HAP-1 (cell line): Measurements from ENCODE around the gene TIRAP.

Experiments used
- DNase-seq, 2 experiments: peaks; one replicate each; pipeline ENCODE4 v3.0.0-alpha.2; 2016 to 2020; ENCODE audit warnings: low spot score in 2 of 2
- H3K27me3 ChIP-seq: fragments of 250-450 bp; sonication (Bioruptor Pico); 2 replicates; pipeline ENCODE4 v1.5.1; 2020; ENCODE audit warnings: low read depth, mild to moderate bottlenecking, moderate library complexity
- H3K36me3 ChIP-seq: fragments of 250-450 bp; sonication (Bioruptor Pico); replicated peaks from 2 replicates; pipeline ENCODE4 v1.5.1; 2020; ENCODE audit warnings: mild to moderate bottlenecking
- H3K4me1 ChIP-seq: fragments of 250-450 bp; sonication (Bioruptor Pico); 2 replicates; pipeline ENCODE4 v1.5.1; 2020; ENCODE audit warnings: mild to moderate bottlenecking
- H3K4me3 ChIP-seq: fragments of 250-450 bp; sonication (Bioruptor Pico); 2 replicates; pipeline ENCODE4 v1.5.1; 2020; ENCODE audit warnings: mild to moderate bottlenecking, moderate library complexity
- H3K9me3 ChIP-seq: fragments of 250-450 bp; sonication (Bioruptor Pico); 2 replicates; pipeline ENCODE4 v1.5.1; 2020; ENCODE audit warnings: mild to moderate bottlenecking, moderate library complexity
- in situ Hi-C: fragments of 300-500 bp; cut with MboI; formaldehyde crosslinking; loops from 3 replicates; pipeline ENCODE4 v1.14.3; 2020; ENCODE audit warnings: low sequenced_read_pairs, inconsistent platforms, mixed read lengths

The TIRAP gene

GRCh38 chr11:126317756-126318573, 35.1 kb downstream of the TIRAP start:
- H3K4me1 ChIP-seq, result no peaks in the 10 kb centered on the region
- no peak for DNase-seq
- in situ Hi-C loops, result loop anchor here (25.0 kb wide), 1 partner anchor 669 kb away; no protein-coding TSS in a partner anchor
- H3K4me3 ChIP-seq, result no peak overlapping the region
- H3K27me3 ChIP-seq, result no peaks in the 10 kb centered on the region
- peaks cover 7% of the 10 kb centered on the region; the same call in 1 of the 2 replicates for H3K36me3 ChIP-seq
- H3K9me3 ChIP-seq, result no peaks in the 10 kb centered on the region

DNA sequence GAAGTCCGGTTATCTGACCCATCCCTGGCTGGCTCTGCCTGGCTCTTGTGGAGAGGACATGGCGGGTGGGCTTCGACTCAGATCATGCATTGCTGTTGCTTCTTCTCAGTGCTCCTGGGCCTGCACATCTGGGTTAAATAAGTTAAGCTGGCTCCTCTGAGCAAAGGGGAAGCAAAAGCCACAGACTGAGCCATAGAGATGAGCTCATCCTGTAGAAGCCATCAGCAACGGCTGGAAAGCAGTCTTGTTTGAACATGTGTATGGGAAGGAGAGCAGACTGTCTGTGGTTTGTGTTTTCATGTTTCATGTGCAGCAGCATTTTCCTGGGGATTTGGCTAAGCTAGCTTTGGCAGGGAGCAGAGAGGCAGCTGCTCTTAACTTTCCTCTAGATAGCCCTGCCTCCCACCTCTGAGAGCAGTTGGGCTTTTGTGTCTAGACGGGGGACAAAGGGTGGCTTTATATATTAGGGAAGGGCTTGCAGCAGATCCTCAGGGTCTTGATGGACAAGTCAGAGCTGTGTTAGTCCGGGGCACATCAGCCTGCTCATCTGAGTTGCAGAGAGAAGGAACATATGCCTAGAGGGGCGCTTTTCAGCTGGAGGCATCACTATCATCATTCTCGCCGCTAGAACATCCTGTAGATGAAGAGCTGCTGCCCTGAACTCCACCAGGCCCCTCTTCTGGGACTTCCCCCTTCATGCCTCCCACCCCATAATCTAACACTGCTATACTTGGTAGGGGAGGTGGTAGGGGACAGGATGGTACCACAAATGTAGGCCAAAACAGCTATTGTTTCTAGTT, 35.9 kb downstream of the TIRAP start:
- in situ Hi-C loops, result loop anchor here (25.0 kb wide), 1 partner anchor 669 kb away; no protein-coding TSS in a partner anchor
- H3K4me1 ChIP-seq, result no peaks in the 10 kb centered on the region
- peaks cover 7% of the 10 kb centered on the region; the same call in 1 of the 2 replicates for H3K36me3 ChIP-seq
- no peak for DNase-seq
- H3K4me3 ChIP-seq, result no peak overlapping the region
- H3K9me3 ChIP-seq, result no peaks in the 10 kb centered on the region
- no peaks in the 10 kb centered on the region for H3K27me3 ChIP-seq

- in situ Hi-C loops, result loop anchor here (25.0 kb wide), 1 partner anchor 668 kb away; no protein-coding TSS in a partner anchor
- Histone ChIP-seq H3K27me3 (no peaks in the 10 kb centered on the region), H3K4me3 (no peak overlapping the region), H3K36me3 (peaks cover 6% of the 10 kb centered on the region; the same call in 1 of the 2 replicates), H3K9me3 (no peaks in the 10 kb centered on the region), H3K4me1 (no peaks in the 10 kb centered on the region)
- DNase-seq, result no peak
Measured at GRCh38 chr11:126319374-126319740, 36.5 kb downstream of the TIRAP start.

DNA sequence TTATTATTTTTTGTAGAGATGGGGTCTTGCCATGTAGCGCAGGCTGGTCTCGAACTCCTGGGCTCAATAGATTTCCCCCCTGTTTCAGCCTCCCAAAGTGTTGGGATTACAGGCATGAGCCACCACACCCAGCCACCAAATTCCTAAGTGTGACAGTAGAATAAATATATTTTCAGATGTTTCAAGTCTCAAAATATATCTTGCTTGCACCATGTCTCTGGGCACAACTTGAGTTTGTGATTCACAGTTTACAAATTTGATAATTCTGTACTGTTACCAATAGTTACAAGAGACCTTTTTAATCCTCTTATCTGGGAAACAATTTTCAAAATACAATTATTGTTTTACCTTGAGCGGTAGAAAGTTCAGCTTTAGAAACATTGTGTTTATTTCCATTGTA, 40.1 kb downstream of the TIRAP start:
- H3K36me3 ChIP-seq, result no peaks in the 10 kb centered on the region
- in situ Hi-C loops, result loop anchor here (25.0 kb wide), 1 partner anchor 664 kb away; no protein-coding TSS in a partner anchor
- H3K9me3 ChIP-seq, result no peaks in the 10 kb centered on the region
- DNase-seq, result no peak
- no peak overlapping the region for H3K4me3 ChIP-seq
- no peaks in the 10 kb centered on the region for H3K27me3 ChIP-seq
- no peaks in the 10 kb centered on the region for H3K4me1 ChIP-seq

DNA sequence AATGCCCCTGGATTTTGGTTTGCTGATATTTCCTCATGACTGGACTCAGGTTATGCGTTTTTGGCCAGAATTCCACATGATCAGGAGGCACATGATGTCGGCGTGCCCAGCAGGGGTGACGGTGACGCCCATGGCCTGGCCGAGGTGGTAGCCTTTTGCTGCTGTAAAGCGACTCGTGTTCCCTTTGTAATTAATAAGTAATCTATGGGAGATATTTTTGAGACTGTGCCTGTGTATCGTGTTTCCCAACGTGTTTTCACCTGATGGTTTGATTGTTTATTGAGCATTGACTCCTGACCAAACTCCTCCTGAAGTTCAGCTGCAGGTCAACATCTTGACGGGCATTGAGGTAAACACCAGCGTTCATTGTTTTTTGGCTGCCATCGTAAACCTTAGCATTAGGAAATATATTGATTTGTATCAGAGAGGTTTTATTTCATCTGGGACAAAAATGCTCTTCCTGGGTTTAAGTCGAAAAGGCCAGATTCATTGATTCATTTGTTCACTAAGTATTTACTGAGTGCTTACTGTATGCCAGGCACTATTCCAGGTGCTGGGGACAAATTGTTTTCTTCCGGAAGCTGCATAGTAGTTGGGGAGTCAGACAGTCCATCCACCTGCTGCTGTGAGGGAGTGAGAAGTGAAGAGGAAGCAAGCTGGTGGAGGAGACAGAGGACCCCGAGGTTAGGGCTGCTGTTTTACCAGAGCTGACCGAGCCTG, 44.5 kb downstream of the TIRAP start:
- in situ Hi-C loops, result no loop called here
- no peak for DNase-seq
- H3K36me3 ChIP-seq, result no peaks in the 10 kb centered on the region

GRCh38 chr11:126328001-126328390, 45.1 kb downstream of the TIRAP start:
- H3K27me3 ChIP-seq, result no peaks in the 10 kb centered on the region

More for the DNA sequence above, 44.5 kb downstream of the TIRAP start:
- Histone ChIP-seq H3K9me3 (no peaks in the 10 kb centered on the region), H3K27me3 (no peaks in the 10 kb centered on the region), H3K4me3 (no peak overlapping the region), H3K4me1 (no peaks in the 10 kb centered on the region)

DNA sequence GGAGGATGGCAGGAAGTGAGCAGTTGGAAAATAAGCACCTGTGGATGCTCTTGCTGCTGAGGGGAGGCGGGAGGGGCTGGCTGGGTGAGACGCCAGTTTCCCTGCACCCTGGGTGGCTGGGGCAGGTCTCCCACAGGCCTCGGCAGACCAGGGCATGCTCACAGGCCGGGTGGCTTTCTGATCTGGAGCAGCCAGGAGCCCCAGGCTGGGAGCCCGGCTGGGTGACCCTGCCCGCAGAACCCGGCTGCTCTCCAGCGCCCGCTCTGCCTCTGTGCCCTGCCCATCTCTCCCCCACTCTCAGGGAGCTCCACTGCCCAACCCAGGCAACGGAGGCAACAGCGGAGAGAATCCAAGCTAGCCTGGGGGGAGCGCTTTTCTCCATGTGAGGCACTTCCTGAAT, 45.6 kb downstream of the TIRAP start:
- Histone ChIP-seq H3K9me3 (no peaks in the 10 kb centered on the region), H3K36me3 (no peaks in the 10 kb centered on the region), H3K4me3 (no peak overlapping the region), H3K27me3 (no peaks in the 10 kb centered on the region), H3K4me1 (no peaks in the 10 kb centered on the region)
- in situ Hi-C loops, result no loop called here
- no peak for DNase-seq

More at GRCh38 chr11:126328001-126328390, 45.1 kb downstream of the TIRAP start:
- in situ Hi-C loops, result no loop called here
- H3K4me3 ChIP-seq, result no peak overlapping the region
- H3K9me3 ChIP-seq, result no peaks in the 10 kb centered on the region
- no peak for DNase-seq
- no peaks in the 10 kb centered on the region for H3K4me1 ChIP-seq
- H3K36me3 ChIP-seq, result no peaks in the 10 kb centered on the region

DNA sequence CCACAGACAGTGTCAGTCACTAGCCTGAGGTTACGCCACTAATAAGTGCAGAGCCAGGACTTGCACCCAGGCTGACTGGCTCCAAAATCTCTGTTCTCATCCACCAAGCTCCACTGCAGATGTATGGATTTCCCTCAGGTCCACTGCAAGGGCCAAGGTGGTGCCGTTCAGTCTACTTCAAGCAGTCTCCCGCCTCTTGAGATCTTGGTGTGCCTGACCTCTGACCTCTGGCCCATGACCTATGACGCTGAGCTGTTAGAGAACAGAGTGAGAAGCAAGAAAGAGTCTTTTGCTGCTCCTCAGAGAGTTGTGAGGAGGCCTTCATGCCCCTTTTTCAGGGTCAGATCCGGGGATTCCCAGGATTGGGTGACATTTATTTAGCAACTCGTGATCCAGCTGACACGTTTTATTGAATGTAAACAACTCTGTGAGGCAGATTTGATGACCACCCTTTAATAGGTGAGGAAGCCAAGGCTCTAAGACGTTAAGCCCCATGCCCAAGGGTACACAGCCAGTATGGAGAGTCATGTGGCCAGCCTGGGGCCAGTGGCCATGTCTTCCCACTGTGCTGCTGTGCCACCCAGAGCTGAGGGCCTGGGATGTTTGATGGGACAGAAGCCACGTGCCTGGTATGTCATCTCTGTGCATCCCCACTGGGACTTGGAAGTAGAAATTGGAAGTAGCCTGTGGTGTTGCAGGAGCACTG, 46.2 kb downstream of the TIRAP start:
- Histone ChIP-seq H3K27me3 (no peaks in the 10 kb centered on the region), H3K4me1 (no peaks in the 10 kb centered on the region), H3K9me3 (no peaks in the 10 kb centered on the region), H3K36me3 (no peaks in the 10 kb centered on the region), H3K4me3 (no peak overlapping the region)
- in situ Hi-C loops, result no loop called here
- no peak for DNase-seq

- Histone ChIP-seq H3K36me3 (no peaks in the 10 kb centered on the region), H3K9me3 (no peaks in the 10 kb centered on the region), H3K4me3 (no peak overlapping the region), H3K4me1 (no peaks in the 10 kb centered on the region), H3K27me3 (no peaks in the 10 kb centered on the region)
- in situ Hi-C loops, result no loop called here
- no peak for DNase-seq
Measured at GRCh38 chr11:126329644-126330211, 46.8 kb downstream of the TIRAP start.

GRCh38 chr11:126331286-126331685, 48.4 kb downstream of the TIRAP start:
- in situ Hi-C loops, result no loop called here
- no peak for DNase-seq
- no peaks in the 10 kb centered on the region for H3K36me3 ChIP-seq
- H3K4me3 ChIP-seq, result no peak overlapping the region
- no peaks in the 10 kb centered on the region for H3K9me3 ChIP-seq
- H3K27me3 ChIP-seq, result no peaks in the 10 kb centered on the region
- H3K4me1 ChIP-seq, result no peaks in the 10 kb centered on the region

DNA sequence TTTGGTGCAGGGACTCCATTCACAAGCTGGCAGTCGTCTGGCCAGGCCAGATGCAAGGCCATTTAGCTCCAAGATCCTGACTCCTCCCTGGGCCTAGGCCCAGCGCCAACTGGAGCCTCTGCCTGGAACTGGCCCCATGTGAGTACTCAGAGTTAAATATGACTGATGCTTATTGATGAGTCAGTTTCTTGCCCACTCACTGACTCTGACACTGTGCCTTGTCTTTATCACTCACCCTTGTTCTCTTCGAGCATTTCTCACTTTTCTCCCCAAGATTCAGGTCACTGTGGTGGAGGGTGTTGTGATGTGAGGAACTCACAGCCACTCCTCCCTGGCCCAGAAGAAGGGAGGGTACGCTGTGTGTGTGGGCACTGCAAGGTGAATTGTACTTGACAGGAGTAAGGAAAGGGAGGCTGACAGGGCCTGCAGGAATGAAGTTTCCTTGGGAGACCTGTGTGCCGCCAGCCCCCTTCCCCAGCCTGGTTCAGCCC, 49.4 kb downstream of the TIRAP start:
- Histone ChIP-seq H3K4me3 (no peak overlapping the region), H3K4me1 (no peaks in the 10 kb centered on the region), H3K36me3 (no peaks in the 10 kb centered on the region), H3K9me3 (no peaks in the 10 kb centered on the region), H3K27me3 (no peaks in the 10 kb centered on the region)
- no peak for DNase-seq
- in situ Hi-C loops, result no loop called here

- Histone ChIP-seq H3K4me3 (no peak overlapping the region), H3K27me3 (no peaks in the 10 kb centered on the region), H3K4me1 (no peaks in the 10 kb centered on the region), H3K9me3 (no peaks in the 10 kb centered on the region), H3K36me3 (no peaks in the 10 kb centered on the region)
- DNase-seq, result no peak
- in situ Hi-C loops, result no loop called here
Measured at GRCh38 chr11:126333142-126333541, 50.2 kb downstream of the TIRAP start.
